ENCODE results near the gene ARHGAP27. TPM values are rescaled to one million over a fixed set of nuclear protein-coding genes. Genes with fewer than 3 reads are reported as not detected.

ARHGAP27 gene
- total and polyA plus RNA-seq, 2 of the 4 experiments (the other 2 are of a cell fraction): under 0.01 to 0.89 TPM

DNA sequence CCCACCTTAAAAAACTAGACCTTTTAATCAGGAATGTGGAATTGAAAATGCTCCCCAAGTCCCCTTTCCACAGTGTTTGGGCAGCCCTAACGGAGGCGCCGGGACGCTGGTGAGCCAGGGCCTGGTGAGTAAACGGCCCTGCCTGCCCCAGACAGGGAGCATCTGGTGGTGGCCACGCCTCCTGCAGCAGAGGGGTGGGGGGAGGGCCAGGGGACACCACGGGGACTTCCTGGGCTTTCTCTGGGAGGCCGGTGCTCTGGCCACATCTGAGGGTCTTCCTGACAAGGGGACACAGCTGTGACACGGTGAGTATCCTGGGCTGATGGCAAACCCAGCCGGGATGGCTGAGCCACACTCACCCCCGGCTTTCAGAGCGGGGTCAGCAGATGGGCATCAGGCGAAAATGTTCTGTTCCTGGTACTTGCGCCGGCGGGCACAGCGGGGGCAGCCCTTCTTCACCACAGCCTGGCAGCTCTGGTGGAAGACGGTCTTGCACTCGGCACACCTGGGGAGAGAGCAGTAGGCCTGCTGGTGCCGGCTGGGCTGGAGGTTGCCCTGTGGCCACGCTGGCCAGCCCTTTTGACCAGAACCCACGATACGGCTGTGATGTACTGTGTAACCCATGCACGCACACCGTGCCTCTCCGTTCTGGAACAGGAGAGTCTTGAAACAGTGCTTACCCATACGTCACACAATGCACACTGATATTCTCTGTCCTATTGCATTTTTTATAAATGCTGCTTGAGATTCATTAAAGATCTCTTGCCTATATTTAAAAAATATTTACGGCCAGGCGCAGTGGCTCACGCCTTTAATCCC lies 5.0 kb upstream of the ARHGAP27 start:
- in situ Hi-C loops (cut with MboI; ENCODE audit: low sequenced_read_pairs): no loop called here
- H3K56ac ChIP-seq (ENCODE audit: extremely low read depth, insufficient read depth, low read length): no peak overlapping the region

More for the DNA sequence above, 5.0 kb upstream of the ARHGAP27 start:
- DNase-seq: no peak
- no peak overlapping the region for H3K18ac ChIP-seq (ENCODE audit: low read depth, low read length)
- dilution Hi-C loops (cut with HindIII; ENCODE audit: low sequenced_read_pairs, unreplicated experiment) (no loop called here), intact Hi-C loops (cut with micrococcal nuclease) (no loop called here)
- peaks cover 22% of the 10 kb centered on the region for H3K36me3 ChIP-seq (ENCODE audit: control insufficient read depth, insufficient read depth, low read length)
- H2AFZ ChIP-seq (replicated peaks; ENCODE audit: low read length, poor library complexity): peak overlapping the region; percentile 41
- H3K4me1 ChIP-seq (ENCODE audit: control insufficient read depth, insufficient read depth, low read length): no peaks in the 10 kb centered on the region; the same call in 1 of the 2 replicates
- no peak overlapping the region for H2BK120ac ChIP-seq (ENCODE audit: low read depth, low read length)
- no peak overlapping the region for H3K9ac ChIP-seq (ENCODE audit: low read depth, low read length)
- H4K20me1 ChIP-seq (ENCODE audit: insufficient read depth, low read length): peaks cover 7% of the 10 kb centered on the region; the same call in 1 of the 2 replicates
- H4K91ac ChIP-seq (ENCODE audit: insufficient read depth, low read depth, low read length): no peak overlapping the region
- H3K79me1 ChIP-seq (ENCODE audit: low read depth in 1 of 2, low read length in 2 of 2): no peaks in the 10 kb centered on the region
- no peak overlapping the region for H3K4me3 ChIP-seq (ENCODE audit: insufficient read depth, low read depth, low read length)
- no peak overlapping the region for H2BK5ac ChIP-seq (ENCODE audit: low read depth, low read length, poor library complexity, severe bottlenecking)
- no peak overlapping the region for H4K8ac ChIP-seq (ENCODE audit: low read depth in 2 of 2, low read length in 2 of 2)
- CTCF ChIA-PET: no interaction called here
- no peak overlapping the region for H3K14ac ChIP-seq (replicated peaks; ENCODE audit: low read depth, low read length)
- H3K9me3 ChIP-seq (ENCODE audit: control insufficient read depth, insufficient read depth, low read length): no peaks in the 10 kb centered on the region
- H3K27me3 ChIP-seq (ENCODE audit: control insufficient read depth, insufficient read depth, low read length): peaks cover 1% of the 10 kb centered on the region; the same call in 1 of the 2 replicates
- no TSS peak for BruUV-seq (replicated peaks)
- no peak overlapping the region for H3K4me2 ChIP-seq (ENCODE audit: low read depth, low read length)
- TF ChIP-seq MXI1 (IDR thresholded peaks at IDR 0.05; ENCODE audit: borderline replicate concordance, low read depth, low read length): no peak
- TF ChIP-seq, protein P1, sequence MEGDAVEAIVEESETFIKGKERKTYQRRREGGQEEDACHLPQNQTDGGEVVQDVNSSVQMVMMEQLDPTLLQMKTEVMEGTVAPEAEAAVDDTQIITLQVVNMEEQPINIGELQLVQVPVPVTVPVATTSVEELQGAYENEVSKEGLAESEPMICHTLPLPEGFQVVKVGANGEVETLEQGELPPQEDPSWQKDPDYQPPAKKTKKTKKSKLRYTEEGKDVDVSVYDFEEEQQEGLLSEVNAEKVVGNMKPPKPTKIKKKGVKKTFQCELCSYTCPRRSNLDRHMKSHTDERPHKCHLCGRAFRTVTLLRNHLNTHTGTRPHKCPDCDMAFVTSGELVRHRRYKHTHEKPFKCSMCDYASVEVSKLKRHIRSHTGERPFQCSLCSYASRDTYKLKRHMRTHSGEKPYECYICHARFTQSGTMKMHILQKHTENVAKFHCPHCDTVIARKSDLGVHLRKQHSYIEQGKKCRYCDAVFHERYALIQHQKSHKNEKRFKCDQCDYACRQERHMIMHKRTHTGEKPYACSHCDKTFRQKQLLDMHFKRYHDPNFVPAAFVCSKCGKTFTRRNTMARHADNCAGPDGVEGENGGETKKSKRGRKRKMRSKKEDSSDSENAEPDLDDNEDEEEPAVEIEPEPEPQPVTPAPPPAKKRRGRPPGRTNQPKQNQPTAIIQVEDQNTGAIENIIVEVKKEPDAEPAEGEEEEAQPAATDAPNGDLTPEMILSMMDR (conservative IDR thresholded peaks at IDR 0.05; ENCODE audit: low read depth, low read length): no peak
- TF ChIP-seq, protein P2, sequence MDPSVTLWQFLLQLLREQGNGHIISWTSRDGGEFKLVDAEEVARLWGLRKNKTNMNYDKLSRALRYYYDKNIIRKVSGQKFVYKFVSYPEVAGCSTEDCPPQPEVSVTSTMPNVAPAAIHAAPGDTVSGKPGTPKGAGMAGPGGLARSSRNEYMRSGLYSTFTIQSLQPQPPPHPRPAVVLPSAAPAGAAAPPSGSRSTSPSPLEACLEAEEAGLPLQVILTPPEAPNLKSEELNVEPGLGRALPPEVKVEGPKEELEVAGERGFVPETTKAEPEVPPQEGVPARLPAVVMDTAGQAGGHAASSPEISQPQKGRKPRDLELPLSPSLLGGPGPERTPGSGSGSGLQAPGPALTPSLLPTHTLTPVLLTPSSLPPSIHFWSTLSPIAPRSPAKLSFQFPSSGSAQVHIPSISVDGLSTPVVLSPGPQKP (IDR thresholded peaks at IDR 0.05; ENCODE audit: borderline replicate concordance, low read depth, low read length): no peak
- no peak for TF ChIP-seq MAZ (IDR thresholded peaks at IDR 0.05; ENCODE audit: borderline replicate concordance, low read depth, low read length)
- no peak for TF ChIP-seq CEBPB (IDR thresholded peaks at IDR 0.05; ENCODE audit: low read depth, low read length)
- TF ChIP-seq, protein P3, sequence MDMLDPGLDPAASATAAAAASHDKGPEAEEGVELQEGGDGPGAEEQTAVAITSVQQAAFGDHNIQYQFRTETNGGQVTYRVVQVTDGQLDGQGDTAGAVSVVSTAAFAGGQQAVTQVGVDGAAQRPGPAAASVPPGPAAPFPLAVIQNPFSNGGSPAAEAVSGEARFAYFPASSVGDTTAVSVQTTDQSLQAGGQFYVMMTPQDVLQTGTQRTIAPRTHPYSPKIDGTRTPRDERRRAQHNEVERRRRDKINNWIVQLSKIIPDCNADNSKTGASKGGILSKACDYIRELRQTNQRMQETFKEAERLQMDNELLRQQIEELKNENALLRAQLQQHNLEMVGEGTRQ (IDR thresholded peaks at IDR 0.05; ENCODE audit: low read depth, low read length): no peak
- no peak for TF ChIP-seq NFE2L2 (IDR thresholded peaks at IDR 0.05; ENCODE audit: low read depth, low read length)
- no peak for TF ChIP-seq POLR2A (IDR thresholded peaks at IDR 0.05; ENCODE audit: low read depth, low read length)
- no peak for TF ChIP-seq SMC3 (IDR thresholded peaks at IDR 0.05; ENCODE audit: low read depth, low read length)
- TF ChIP-seq FOS (IDR thresholded peaks at IDR 0.05; ENCODE audit: low read depth, low read length): no peak
- TF ChIP-seq RFX5 (IDR thresholded peaks at IDR 0.05; ENCODE audit: low read depth, low read length): no peak
- TF ChIP-seq MAFK (IDR thresholded peaks at IDR 0.05; ENCODE audit: low read depth, low read length): no peak
- TF ChIP-seq CHD1 (IDR thresholded peaks at IDR 0.05; ENCODE audit: low read depth, low read length): no peak
- no peak for TF ChIP-seq RAD21 (IDR thresholded peaks at IDR 0.05; ENCODE audit: low read length)
- no peak for TF ChIP-seq RCOR1 (IDR thresholded peaks at IDR 0.05; ENCODE audit: insufficient replicate concordance, low read length)
- no peak overlapping the region for H3K4ac ChIP-seq (ENCODE audit: low read depth, low read length)
- no peak overlapping the region for H2BK15ac ChIP-seq (ENCODE audit: low read depth, low read length)
- POLR2A ChIA-PET (ENCODE audit: unreplicated experiment): no interaction called here
- H2AK5ac ChIP-seq (ENCODE audit: low read depth, low read length): no peak overlapping the region
- H3K27ac ChIP-seq (ENCODE audit: insufficient read depth, low read length): no peak overlapping the region
- no peak overlapping the region for H2BK20ac ChIP-seq (ENCODE audit: low read depth, low read length)
- H4K5ac ChIP-seq (ENCODE audit: low read depth, low read length): no peak overlapping the region
- no peaks in the 10 kb centered on the region; the same call in 1 of the 2 replicates for H3K9me1 ChIP-seq (ENCODE audit: insufficient read depth, low read length)
- H2AK9ac ChIP-seq (replicated peaks; ENCODE audit: low read depth, low read length, poor library complexity): peak overlapping the region; percentile 23
- 81% methylated on average over 7 of the region's 30 CpGs; no CpG with 5 or more reads in 1 of the 2 experiments for WGBS, 2 experiments (ENCODE audit: extremely low coverage in 2 of 2, insufficient read length in 1 of 2)
- ATAC-seq (ENCODE audit: low read depth): peak; percentile 69
- no peak overlapping the region for H3K23ac ChIP-seq (ENCODE audit: low read depth, low read length)

Measured in IMR-90 (cell line).